ENCODE results near the gene JOSD1.

The JOSD1 gene

GRCh38 chr22:38705235-38706100 is 4.7 kb upstream of the JOSD1 start, which contains the start of gene GTPBP1:
Gene GTPBP1, plus strand, starts transcription at chr22:38705944. Its CDS starts 12 bp downstream, at chr22:38705956.
- Histone ChIP-seq H3K36me3 (ENCODE audit: control insufficient read depth in 1 of 2, insufficient read depth in 2 of 2, low read length in 2 of 2) (peaks cover 0 to 11% of the 10 kb centered on the region in 2 donors), H3K27me3 (ENCODE audit: control insufficient read depth in 1 of 2, insufficient read depth in 2 of 2, low read length in 2 of 2) (no peaks in the 10 kb centered on the region), H3K4me1 (ENCODE audit: control insufficient read depth in 1 of 2, insufficient read depth in 2 of 2, low read length in 2 of 2) (peaks cover 39 to 42% of the 10 kb centered on the region in 2 donors)

GRCh38 chr22:38704654-38705234 is 4.0 kb upstream of the JOSD1 start:
- Histone ChIP-seq H3K9me3 (ENCODE audit: control insufficient read depth in 1 of 2, low read length in 2 of 2) (no peaks in the 10 kb centered on the region), H3K4me3 (ENCODE audit: low read depth in 1 of 2, low read length in 2 of 2) (peak overlapping the region; percentile 48 to 57), H3K36me3 (ENCODE audit: control insufficient read depth in 1 of 2, insufficient read depth in 2 of 2, low read length in 2 of 2) (peaks cover 0 to 6% of the 10 kb centered on the region in 2 donors), H3K4me1 (ENCODE audit: control insufficient read depth in 1 of 2, insufficient read depth in 2 of 2, low read length in 2 of 2) (peaks cover 36 to 43% of the 10 kb centered on the region in 2 donors), H3K27ac (ENCODE audit: low read depth, low read length) (peak overlapping the region; percentile 83), H3K9ac (ENCODE audit: low read depth in 1 of 2, low read length in 2 of 2) (peak overlapping the region; percentile 12 to 71), H3K27me3 (ENCODE audit: control insufficient read depth in 1 of 2, insufficient read depth in 2 of 2, low read length in 2 of 2) (no peaks in the 10 kb centered on the region)

More at GRCh38 chr22:38705235-38706100, 4.7 kb upstream of the JOSD1 start, which contains the start of gene GTPBP1:
- Histone ChIP-seq H3K4me3 (ENCODE audit: low read depth in 1 of 2, low read length in 2 of 2) (peak within 1 kb of the TSS; percentile 89 to 90), H3K9ac (ENCODE audit: low read depth in 1 of 2, low read length in 2 of 2) (peak within 1 kb of the TSS; percentile 78 to 99), H3K27ac (ENCODE audit: low read depth, low read length) (peak within 1 kb of the TSS; percentile 95), H3K9me3 (ENCODE audit: control insufficient read depth in 1 of 2, low read length in 2 of 2) (no peaks in the 10 kb centered on the region)

GRCh38 chr22:38700270-38700788 is 414 bp downstream of the JOSD1 start:
- Histone ChIP-seq H3K9ac (ENCODE audit: low read depth in 1 of 2, low read length in 2 of 2) (peak overlapping the region; percentile 88 to 98), H3K4me3 (ENCODE audit: low read depth in 1 of 2, low read length in 2 of 2) (peak overlapping the region; percentile 65 to 75), H3K27me3 (ENCODE audit: control insufficient read depth in 1 of 2, insufficient read depth in 2 of 2, low read length in 2 of 2) (no peaks in the 10 kb centered on the region), H3K4me1 (ENCODE audit: control insufficient read depth in 1 of 2, insufficient read depth in 2 of 2, low read length in 2 of 2) (peaks cover 50 to 52% of the 10 kb centered on the region in 2 donors), H3K27ac (ENCODE audit: low read depth, low read length) (peak overlapping the region; percentile 97), H3K36me3 (ENCODE audit: control insufficient read depth in 1 of 2, insufficient read depth in 2 of 2, low read length in 2 of 2) (no peaks in the 10 kb centered on the region), H3K9me3 (ENCODE audit: control insufficient read depth in 1 of 2, low read length in 2 of 2) (no peaks in the 10 kb centered on the region)

GRCh38 chr22:38699784-38700183 is 959 bp downstream of the JOSD1 start:
- Histone ChIP-seq H3K4me3 (ENCODE audit: low read depth in 1 of 2, low read length in 2 of 2) (peak overlapping the region; percentile 65 to 75), H3K27ac (ENCODE audit: low read depth, low read length) (peak overlapping the region; percentile 97), H3K9me3 (ENCODE audit: control insufficient read depth in 1 of 2, low read length in 2 of 2) (no peaks in the 10 kb centered on the region), H3K9ac (ENCODE audit: low read depth in 1 of 2, low read length in 2 of 2) (peak overlapping the region; percentile 88 to 98), H3K4me1 (ENCODE audit: control insufficient read depth in 1 of 2, insufficient read depth in 2 of 2, low read length in 2 of 2) (peaks cover 48 to 49% of the 10 kb centered on the region in 2 donors), H3K36me3 (ENCODE audit: control insufficient read depth in 1 of 2, insufficient read depth in 2 of 2, low read length in 2 of 2) (no peaks in the 10 kb centered on the region), H3K27me3 (ENCODE audit: control insufficient read depth in 1 of 2, insufficient read depth in 2 of 2, low read length in 2 of 2) (no peaks in the 10 kb centered on the region)

- Histone ChIP-seq H3K36me3 (ENCODE audit: control insufficient read depth in 1 of 2, insufficient read depth in 2 of 2, low read length in 2 of 2) (no peaks in the 10 kb centered on the region), H3K27ac (ENCODE audit: low read depth, low read length) (peak overlapping the region; percentile 97), H3K9me3 (ENCODE audit: control insufficient read depth in 1 of 2, low read length in 2 of 2) (no peaks in the 10 kb centered on the region), H3K9ac (ENCODE audit: low read depth in 1 of 2, low read length in 2 of 2) (peak overlapping the region; percentile 88 to 98), H3K4me1 (ENCODE audit: control insufficient read depth in 1 of 2, insufficient read depth in 2 of 2, low read length in 2 of 2) (peaks cover 43 to 50% of the 10 kb centered on the region in 2 donors), H3K4me3 (ENCODE audit: low read depth in 1 of 2, low read length in 2 of 2) (peak overlapping the region; percentile 65 to 75), H3K27me3 (ENCODE audit: control insufficient read depth in 1 of 2, insufficient read depth in 2 of 2, low read length in 2 of 2) (no peaks in the 10 kb centered on the region)
Observed at GRCh38 chr22:38699143-38699542, 1.6 kb downstream of the JOSD1 start.

GRCh38 chr22:38698407-38699094 is 2.2 kb downstream of the JOSD1 start:
- Histone ChIP-seq H3K4me1 (ENCODE audit: control insufficient read depth in 1 of 2, insufficient read depth in 2 of 2, low read length in 2 of 2) (peaks cover 48 to 56% of the 10 kb centered on the region in 2 donors), H3K9me3 (ENCODE audit: control insufficient read depth in 1 of 2, low read length in 2 of 2) (no peaks in the 10 kb centered on the region), H3K9ac (ENCODE audit: low read depth in 1 of 2, low read length in 2 of 2) (peak overlapping the region; percentile 88 to 98), H3K4me3 (ENCODE audit: low read depth in 1 of 2, low read length in 2 of 2) (peak overlapping the region; percentile 65 to 75), H3K36me3 (ENCODE audit: control insufficient read depth in 1 of 2, insufficient read depth in 2 of 2, low read length in 2 of 2) (no peaks in the 10 kb centered on the region), H3K27me3 (ENCODE audit: control insufficient read depth in 1 of 2, insufficient read depth in 2 of 2, low read length in 2 of 2) (no peaks in the 10 kb centered on the region), H3K27ac (ENCODE audit: low read depth, low read length) (peak overlapping the region; percentile 97)

GRCh38 chr22:38697425-38698089 is 3.2 kb downstream of the JOSD1 start:
- H3K4me3 ChIP-seq (ENCODE audit: low read depth in 1 of 2, low read length in 2 of 2) = peak overlapping the region; percentile 65 to 75
- H3K27me3 ChIP-seq (ENCODE audit: control insufficient read depth in 1 of 2, insufficient read depth in 2 of 2, low read length in 2 of 2) = no peaks in the 10 kb centered on the region
- H3K4me1 ChIP-seq (ENCODE audit: control insufficient read depth in 1 of 2, insufficient read depth in 2 of 2, low read length in 2 of 2) = peaks cover 54 to 64% of the 10 kb centered on the region in 2 donors
- no peaks in the 10 kb centered on the region for H3K9me3 ChIP-seq (ENCODE audit: control insufficient read depth in 1 of 2, low read length in 2 of 2)
- no peaks in the 10 kb centered on the region for H3K36me3 ChIP-seq (ENCODE audit: control insufficient read depth in 1 of 2, insufficient read depth in 2 of 2, low read length in 2 of 2)
- peak overlapping the region; percentile 39 to 48 for H3K9ac ChIP-seq (ENCODE audit: low read depth in 1 of 2, low read length in 2 of 2)
- H3K27ac ChIP-seq (ENCODE audit: low read depth, low read length) = peak overlapping the region; percentile 15

- Histone ChIP-seq H3K4me3 (ENCODE audit: low read depth in 1 of 2, low read length in 2 of 2) (peak overlapping the region in 1 of 2 donors; percentile 65), H3K9me3 (ENCODE audit: control insufficient read depth in 1 of 2, low read length in 2 of 2) (no peaks in the 10 kb centered on the region), H3K27ac (ENCODE audit: low read depth, low read length) (peak overlapping the region; percentile 26), H3K27me3 (ENCODE audit: control insufficient read depth in 1 of 2, insufficient read depth in 2 of 2, low read length in 2 of 2) (no peaks in the 10 kb centered on the region), H3K36me3 (ENCODE audit: control insufficient read depth in 1 of 2, insufficient read depth in 2 of 2, low read length in 2 of 2) (peaks cover 0 to 3% of the 10 kb centered on the region in 2 donors), H3K4me1 (ENCODE audit: control insufficient read depth in 1 of 2, insufficient read depth in 2 of 2, low read length in 2 of 2) (peaks cover 54 to 64% of the 10 kb centered on the region in 2 donors), H3K9ac (ENCODE audit: low read depth in 1 of 2, low read length in 2 of 2) (peak overlapping the region; percentile 39 to 48)
Observed at GRCh38 chr22:38696606-38697424, 3.9 kb downstream of the JOSD1 start.

- no peaks in the 10 kb centered on the region for H3K27me3 ChIP-seq (ENCODE audit: control insufficient read depth in 1 of 2, insufficient read depth in 2 of 2, low read length in 2 of 2)
- H3K4me1 ChIP-seq (ENCODE audit: control insufficient read depth in 1 of 2, insufficient read depth in 2 of 2, low read length in 2 of 2) = peaks cover 49 to 60% of the 10 kb centered on the region in 2 donors
- no peaks in the 10 kb centered on the region for H3K9me3 ChIP-seq (ENCODE audit: control insufficient read depth in 1 of 2, low read length in 2 of 2)
- peak overlapping the region in 1 of 2 donors; percentile 31 for H3K9ac ChIP-seq (ENCODE audit: low read depth in 1 of 2, low read length in 2 of 2)
- H3K36me3 ChIP-seq (ENCODE audit: control insufficient read depth in 1 of 2, insufficient read depth in 2 of 2, low read length in 2 of 2) = peaks cover 0 to 6% of the 10 kb centered on the region in 2 donors
- no peak overlapping the region for H3K27ac ChIP-seq (ENCODE audit: low read depth, low read length)
- no peak overlapping the region for H3K4me3 ChIP-seq (ENCODE audit: low read depth in 1 of 2, low read length in 2 of 2)
Observed at GRCh38 chr22:38694940-38695339, 5.8 kb downstream of the JOSD1 start.
